MCF 10A (cell line): ENCODE measurements around the gene BNC2. TPM values are rescaled to one million over a fixed set of nuclear protein-coding genes. Genes with fewer than 3 reads are reported as not detected.

Source experiments
- BruUV-seq: library from RNA; stranded (reverse); fragments of 400-500 nt; replicated peaks from 2 replicates; lab custom pipeline; 2021; lab: Mats Ljungman, UMichigan
- CTCF ChIA-PET: fragments of 300-600 bp; sonication (Branson Sonifier 250); formaldehyde crosslinking; extraction: SDS; loops from one replicate; lab custom pipeline; 2021; ENCODE audit warnings: antibody characterized with exemption, inconsistent platforms; lab: Yijun Ruan, JAX
- POLR2A ChIA-PET: fragments of 300-600, 350-650 bp; sonication (Branson Sonifier 250); formaldehyde crosslinking; extraction: SDS; loops from one replicate; lab custom pipeline; 2020; ENCODE audit warnings: antibody characterized with exemption, inconsistent platforms; lab: Yijun Ruan, JAX
- DNase-seq: peaks from one replicate; pipeline ENCODE4 v3.0.0-alpha.2; 2018; ENCODE audit not compliant: unreplicated experiment
- H3K27ac Mint-ChIP-seq: one replicate; pipeline ENCODE4 v1.8.0; 2022; ENCODE audit warnings: mild to moderate bottlenecking, low read depth, mixed read lengths; ENCODE audit not compliant: unreplicated experiment
- H3K27me3 Mint-ChIP-seq: one replicate; pipeline ENCODE4 v1.8.0; 2022; ENCODE audit warnings: mixed read lengths; ENCODE audit not compliant: insufficient read depth, unreplicated experiment
- H3K36me3 Mint-ChIP-seq: one replicate; pipeline ENCODE4 v1.8.0; 2022; ENCODE audit warnings: mild to moderate bottlenecking, moderate library complexity, mixed read lengths; ENCODE audit not compliant: insufficient read depth, unreplicated experiment
- H3K4me1 Mint-ChIP-seq: one replicate; pipeline ENCODE4 v1.8.0; 2022; ENCODE audit warnings: mixed read lengths; ENCODE audit not compliant: insufficient read depth, unreplicated experiment
- H3K4me3 Mint-ChIP-seq: one replicate; pipeline ENCODE4 v1.8.0; 2022; ENCODE audit warnings: mild to moderate bottlenecking, moderate library complexity, mixed read lengths; ENCODE audit not compliant: unreplicated experiment
- H3K9me3 Mint-ChIP-seq: one replicate; pipeline ENCODE4 v1.8.0; 2022; ENCODE audit warnings: mixed read lengths; ENCODE audit not compliant: unreplicated experiment
- CTCF ChIP-seq: fragments of 200-600 bp; IDR thresholded peaks from one replicate; pipeline ENCODE4 v1.8.0; 2022; ENCODE audit warnings: antibody characterized with exemption, mild to moderate bottlenecking; ENCODE audit not compliant: unreplicated experiment
- intact Hi-C: fragments of 100-400 bp; cut with micrococcal nuclease; formaldehyde crosslinking; loops from 2 replicates; pipeline ENCODE4 v1.14.1; 2022
- total RNA-seq: library from RNA; stranded (reverse); gene quantifications from 2 replicates; pipeline ENCODE4 v1.2.3, GENCODE V29; 2022

BNC2 gene
- total RNA-seq, 1 experiment from 2014 or later, result not detected

DNA sequence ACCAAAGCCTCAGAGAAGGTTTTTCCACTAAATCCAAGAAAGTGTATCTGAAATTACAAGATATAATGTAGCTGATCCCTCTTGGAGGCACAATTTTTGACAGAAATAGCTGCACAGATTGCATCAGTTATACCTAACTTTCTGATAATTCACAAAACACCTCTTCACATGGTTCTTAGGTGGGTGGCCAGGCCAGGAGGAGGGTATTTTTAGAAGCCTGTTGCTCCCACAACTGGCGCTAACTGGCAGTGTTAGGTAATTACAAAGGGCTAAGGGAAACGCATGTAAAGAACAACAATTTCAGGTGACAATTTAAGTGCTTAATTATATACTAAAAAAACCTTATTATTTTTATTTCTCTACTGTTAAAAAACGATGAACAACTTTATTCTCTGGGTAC lies 247.9 kb downstream of the BNC2 start:
- DNase-seq, result no peak
- no peak for TF ChIP-seq CTCF
- ChIA-PET POLR2A (interaction anchor here (0.9 kb wide), 1 partner anchor 11 kb away, joined by 3 read pairs; no protein-coding TSS in a partner anchor), CTCF (interaction anchor here (0.9 kb wide), 1 partner anchor 431 kb away, joined by 3 read pairs; no protein-coding TSS in a partner anchor)
- BruUV-seq, result no TSS peak
- H3K27me3 Mint-ChIP-seq, result no peaks in the 10 kb centered on the region
- H3K4me3 Mint-ChIP-seq, result no peak overlapping the region
- intact Hi-C loops, result no loop called here
- no peaks in the 10 kb centered on the region for H3K4me1 Mint-ChIP-seq
- H3K27ac Mint-ChIP-seq, result no peak overlapping the region
- no peaks in the 10 kb centered on the region for H3K9me3 Mint-ChIP-seq
- no peaks in the 10 kb centered on the region for H3K36me3 Mint-ChIP-seq

DNA sequence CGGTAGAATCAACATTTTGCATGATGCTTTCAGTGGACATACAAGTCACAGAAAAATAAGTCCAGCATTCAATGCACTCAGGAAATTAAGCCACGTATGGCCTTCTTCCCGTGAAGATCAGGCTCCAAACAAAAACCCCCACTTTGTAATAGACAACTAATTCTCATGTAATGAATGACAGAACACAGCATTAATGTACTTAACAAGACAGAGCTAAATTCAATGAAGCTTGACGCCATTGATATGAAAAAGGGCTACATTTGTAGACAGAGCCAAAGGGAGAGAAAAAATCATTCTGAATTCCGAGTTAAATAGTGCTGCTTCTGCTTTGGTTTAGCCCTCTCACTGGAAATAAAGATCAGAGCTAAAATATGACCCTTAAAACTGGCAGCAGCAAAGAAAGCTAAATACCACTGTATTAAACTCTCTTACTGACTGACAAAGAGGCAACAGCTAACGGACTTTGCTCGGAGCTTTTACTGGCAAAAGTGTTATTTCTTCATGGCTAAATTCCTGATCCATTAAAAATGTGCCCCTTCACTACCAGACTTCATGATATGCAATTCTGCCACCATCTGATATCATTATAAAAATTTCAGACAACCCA lies 250.5 kb downstream of the BNC2 start:
- Mint-ChIP-seq H3K36me3 (no peaks in the 10 kb centered on the region), H3K4me1 (no peaks in the 10 kb centered on the region), H3K9me3 (no peaks in the 10 kb centered on the region), H3K27ac (no peak overlapping the region), H3K4me3 (no peak overlapping the region), H3K27me3 (no peaks in the 10 kb centered on the region)
- CTCF ChIA-PET, result interaction anchor here (0.6 kb wide), 1 partner anchor 742 kb away, joined by 3 read pairs; no protein-coding TSS in a partner anchor
- intact Hi-C loops, result no loop called here
- POLR2A ChIA-PET, result no interaction called here
- no TSS peak for BruUV-seq
- DNase-seq, result no peak
- TF ChIP-seq CTCF, result no peak

GRCh38 chr9:16619402-16619801 lies 251.1 kb downstream of the BNC2 start:
- CTCF ChIA-PET, result no interaction called here
- POLR2A ChIA-PET, result no interaction called here
- Mint-ChIP-seq H3K36me3 (no peaks in the 10 kb centered on the region), H3K4me3 (no peak overlapping the region), H3K4me1 (no peaks in the 10 kb centered on the region), H3K27ac (no peak overlapping the region), H3K27me3 (no peaks in the 10 kb centered on the region), H3K9me3 (no peaks in the 10 kb centered on the region)
- no TSS peak for BruUV-seq
- DNase-seq, result no peak
- no peak for TF ChIP-seq CTCF
- intact Hi-C loops, result no loop called here

DNA sequence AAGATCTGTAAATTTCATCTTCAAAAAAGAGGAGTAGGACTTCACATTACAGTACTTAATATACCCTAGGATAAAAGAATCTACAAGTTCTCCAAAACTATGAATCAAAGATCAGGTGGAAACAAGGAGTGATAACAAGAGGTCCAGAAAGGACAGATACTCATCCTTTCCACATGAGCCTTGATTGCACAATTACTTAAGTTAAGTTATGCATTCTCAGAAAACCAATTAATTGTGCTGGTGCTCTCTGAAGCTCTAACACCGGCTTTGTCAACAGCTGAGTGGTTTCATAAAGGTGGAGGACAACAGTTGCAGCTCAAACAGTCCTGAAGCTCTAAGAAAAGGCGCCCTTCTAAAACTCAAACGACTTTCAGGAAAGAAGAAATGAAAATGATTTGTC lies 251.9 kb downstream of the BNC2 start:
- BruUV-seq, result no TSS peak
- Mint-ChIP-seq H3K4me1 (no peaks in the 10 kb centered on the region), H3K27me3 (no peaks in the 10 kb centered on the region), H3K9me3 (no peaks in the 10 kb centered on the region), H3K36me3 (no peaks in the 10 kb centered on the region), H3K27ac (no peak overlapping the region), H3K4me3 (no peak overlapping the region)
- no peak for DNase-seq
- POLR2A ChIA-PET, result interaction anchor here (0.5 kb wide), 1 partner anchor 516 kb away, joined by 3 read pairs; the partner anchor contains the start of gene CNTLN
- no peak for TF ChIP-seq CTCF
- intact Hi-C loops, result no loop called here
- CTCF ChIA-PET, result no interaction called here
